ENCODE measurements around the gene ZNF536.
"Not testable (repeated sequence)": the region's sequence is repeated elsewhere in the genome, so short reads cannot be mapped to it uniquely, and the experiment has no call there.

Gene ZNF536

GRCh38 chr19:30393729-30394480, 21.7 kb downstream of the ZNF536 start:
- Histone ChIP-seq H3K4me3 (replicated peaks; ENCODE audit: insufficient read depth, low read length) (no peak overlapping the region), H3K27me3 (ENCODE audit: insufficient read depth, poor library complexity, severe bottlenecking) (peaks cover 9% of the 10 kb centered on the region), H3K27ac (replicated peaks) (no peak overlapping the region)
- TF ChIP-seq POLR2AphosphoS5 (IDR thresholded peaks at IDR 0.05; ENCODE audit: low read depth): no peak
- TF ChIP-seq GABPA (IDR thresholded peaks at IDR 0.05; ENCODE audit: low read depth): no peak
- TF ChIP-seq, protein P1, sequence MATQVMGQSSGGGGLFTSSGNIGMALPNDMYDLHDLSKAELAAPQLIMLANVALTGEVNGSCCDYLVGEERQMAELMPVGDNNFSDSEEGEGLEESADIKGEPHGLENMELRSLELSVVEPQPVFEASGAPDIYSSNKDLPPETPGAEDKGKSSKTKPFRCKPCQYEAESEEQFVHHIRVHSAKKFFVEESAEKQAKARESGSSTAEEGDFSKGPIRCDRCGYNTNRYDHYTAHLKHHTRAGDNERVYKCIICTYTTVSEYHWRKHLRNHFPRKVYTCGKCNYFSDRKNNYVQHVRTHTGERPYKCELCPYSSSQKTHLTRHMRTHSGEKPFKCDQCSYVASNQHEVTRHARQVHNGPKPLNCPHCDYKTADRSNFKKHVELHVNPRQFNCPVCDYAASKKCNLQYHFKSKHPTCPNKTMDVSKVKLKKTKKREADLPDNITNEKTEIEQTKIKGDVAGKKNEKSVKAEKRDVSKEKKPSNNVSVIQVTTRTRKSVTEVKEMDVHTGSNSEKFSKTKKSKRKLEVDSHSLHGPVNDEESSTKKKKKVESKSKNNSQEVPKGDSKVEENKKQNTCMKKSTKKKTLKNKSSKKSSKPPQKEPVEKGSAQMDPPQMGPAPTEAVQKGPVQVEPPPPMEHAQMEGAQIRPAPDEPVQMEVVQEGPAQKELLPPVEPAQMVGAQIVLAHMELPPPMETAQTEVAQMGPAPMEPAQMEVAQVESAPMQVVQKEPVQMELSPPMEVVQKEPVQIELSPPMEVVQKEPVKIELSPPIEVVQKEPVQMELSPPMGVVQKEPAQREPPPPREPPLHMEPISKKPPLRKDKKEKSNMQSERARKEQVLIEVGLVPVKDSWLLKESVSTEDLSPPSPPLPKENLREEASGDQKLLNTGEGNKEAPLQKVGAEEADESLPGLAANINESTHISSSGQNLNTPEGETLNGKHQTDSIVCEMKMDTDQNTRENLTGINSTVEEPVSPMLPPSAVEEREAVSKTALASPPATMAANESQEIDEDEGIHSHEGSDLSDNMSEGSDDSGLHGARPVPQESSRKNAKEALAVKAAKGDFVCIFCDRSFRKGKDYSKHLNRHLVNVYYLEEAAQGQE (IDR thresholded peaks at IDR 0.05; ENCODE audit: insufficient replicate concordance, low read depth): no peak
- TF ChIP-seq, protein P2, sequence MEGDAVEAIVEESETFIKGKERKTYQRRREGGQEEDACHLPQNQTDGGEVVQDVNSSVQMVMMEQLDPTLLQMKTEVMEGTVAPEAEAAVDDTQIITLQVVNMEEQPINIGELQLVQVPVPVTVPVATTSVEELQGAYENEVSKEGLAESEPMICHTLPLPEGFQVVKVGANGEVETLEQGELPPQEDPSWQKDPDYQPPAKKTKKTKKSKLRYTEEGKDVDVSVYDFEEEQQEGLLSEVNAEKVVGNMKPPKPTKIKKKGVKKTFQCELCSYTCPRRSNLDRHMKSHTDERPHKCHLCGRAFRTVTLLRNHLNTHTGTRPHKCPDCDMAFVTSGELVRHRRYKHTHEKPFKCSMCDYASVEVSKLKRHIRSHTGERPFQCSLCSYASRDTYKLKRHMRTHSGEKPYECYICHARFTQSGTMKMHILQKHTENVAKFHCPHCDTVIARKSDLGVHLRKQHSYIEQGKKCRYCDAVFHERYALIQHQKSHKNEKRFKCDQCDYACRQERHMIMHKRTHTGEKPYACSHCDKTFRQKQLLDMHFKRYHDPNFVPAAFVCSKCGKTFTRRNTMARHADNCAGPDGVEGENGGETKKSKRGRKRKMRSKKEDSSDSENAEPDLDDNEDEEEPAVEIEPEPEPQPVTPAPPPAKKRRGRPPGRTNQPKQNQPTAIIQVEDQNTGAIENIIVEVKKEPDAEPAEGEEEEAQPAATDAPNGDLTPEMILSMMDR (IDR thresholded peaks at IDR 0.05; ENCODE audit: insufficient read depth, low read length): no peak
- TF ChIP-seq SPI1 (IDR thresholded peaks at IDR 0.05; ENCODE audit: borderline replicate concordance, low read depth): no peak
- no peak for DNase-seq (ENCODE audit: low read depth in 1 of 2, low spot score in 1 of 2)

GRCh38 chr19:30394481-30395151, 22.4 kb downstream of the ZNF536 start:
- Histone ChIP-seq H3K27ac (replicated peaks) (no peak overlapping the region), H3K4me3 (replicated peaks; ENCODE audit: insufficient read depth, low read length) (no peak overlapping the region), H3K27me3 (ENCODE audit: insufficient read depth, poor library complexity, severe bottlenecking) (peaks cover 9% of the 10 kb centered on the region)
- TF ChIP-seq, protein P1 (IDR thresholded peaks at IDR 0.05; ENCODE audit: insufficient replicate concordance, low read depth): no peak
- TF ChIP-seq GABPA (IDR thresholded peaks at IDR 0.05; ENCODE audit: low read depth): no peak
- no peak for TF ChIP-seq POLR2AphosphoS5 (IDR thresholded peaks at IDR 0.05; ENCODE audit: low read depth)
- no peak for TF ChIP-seq SPI1 (IDR thresholded peaks at IDR 0.05; ENCODE audit: borderline replicate concordance, low read depth)
- TF ChIP-seq, protein P2 (IDR thresholded peaks at IDR 0.05; ENCODE audit: insufficient read depth, low read length): no peak
- no peak for DNase-seq (ENCODE audit: low read depth in 1 of 2, low spot score in 1 of 2)

DNA sequence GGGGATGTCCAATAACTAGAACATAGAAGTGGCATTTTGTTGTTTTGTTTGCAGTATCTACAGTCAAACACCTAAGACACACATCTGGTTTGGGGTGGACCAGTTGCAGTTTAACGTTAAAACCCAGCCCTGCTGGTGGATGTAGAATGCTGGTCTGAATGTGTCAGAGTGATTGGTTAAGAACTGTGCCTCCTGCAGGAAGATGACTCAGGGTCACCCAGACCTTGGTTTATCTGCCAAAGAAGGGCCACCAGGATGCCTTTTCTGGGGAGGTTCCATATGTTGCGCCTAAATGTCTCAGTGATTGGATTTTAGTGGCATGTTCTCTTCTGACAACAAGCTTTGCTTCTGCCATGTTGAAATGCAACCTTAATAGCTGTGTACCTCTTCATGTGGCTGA, 23.1 kb downstream of the ZNF536 start:
- DNase-seq (ENCODE audit: low read depth in 1 of 2, low spot score in 1 of 2): no peak
- Histone ChIP-seq H3K4me3 (replicated peaks; ENCODE audit: insufficient read depth, low read length) (no peak overlapping the region), H3K27me3 (ENCODE audit: insufficient read depth, poor library complexity, severe bottlenecking) (peaks cover 9% of the 10 kb centered on the region), H3K27ac (replicated peaks) (no peak overlapping the region)
- TF ChIP-seq, protein P1 (IDR thresholded peaks at IDR 0.05; ENCODE audit: insufficient replicate concordance, low read depth): no peak
- TF ChIP-seq, protein P2 (IDR thresholded peaks at IDR 0.05; ENCODE audit: insufficient read depth, low read length): no peak
- TF ChIP-seq SPI1 (IDR thresholded peaks at IDR 0.05; ENCODE audit: borderline replicate concordance, low read depth) (no peak), POLR2AphosphoS5 (IDR thresholded peaks at IDR 0.05; ENCODE audit: low read depth) (no peak), GABPA (IDR thresholded peaks at IDR 0.05; ENCODE audit: low read depth) (no peak)

GRCh38 chr19:30398539-30398938, 26.4 kb downstream of the ZNF536 start:
- not testable (repeated sequence) for H3K4me3 ChIP-seq (replicated peaks; ENCODE audit: insufficient read depth, low read length); DNase-seq (ENCODE audit: low read depth in 1 of 2, low spot score in 1 of 2); H3K27me3 ChIP-seq (ENCODE audit: insufficient read depth, poor library complexity, severe bottlenecking); H3K27ac ChIP-seq (replicated peaks)

Data from HL-60 (cell line).